Loucy (cell line): ENCODE measurements around the gene WDR11.

Source experiments
- H2AFZ ChIP-seq: fragments of 200-600 bp; sonication (generic); 2 replicates; pipeline ENCODE4 v1.6.0; 2016; ENCODE audit warnings: antibody characterized with exemption, mild to moderate bottlenecking, low read length, moderate library complexity
- H3F3A ChIP-seq: fragments of 200-600 bp; 2 replicates; pipeline ENCODE4 v1.6.0; 2016; ENCODE audit warnings: antibody characterized with exemption, low read depth, mild to moderate bottlenecking
- H3K27me3 ChIP-seq: fragments of 200-600 bp; sonication (generic); 2 replicates; pipeline ENCODE4 v1.6.1; 2014; ENCODE audit warnings: low read length, mild to moderate bottlenecking; ENCODE audit not compliant: insufficient read depth, poor library complexity, severe bottlenecking
- H3K36me3 ChIP-seq: fragments of 200-600 bp; sonication (generic); 2 replicates; pipeline ENCODE4 v1.6.1; 2016; ENCODE audit warnings: low read length; ENCODE audit not compliant: insufficient read depth
- H3K4me1 ChIP-seq: fragments of 200-600 bp; sonication (generic); 2 replicates; pipeline ENCODE4 v1.5.1; 2014; ENCODE audit warnings: low read length, mild to moderate bottlenecking; ENCODE audit not compliant: insufficient read depth, poor library complexity, severe bottlenecking
- H3K4me2 ChIP-seq: fragments of 200-600 bp; sonication (generic); 2 replicates; pipeline ENCODE4 v1.6.0; 2014; ENCODE audit warnings: antibody characterized with exemption, low read length, low read depth, mild to moderate bottlenecking; ENCODE audit not compliant: poor library complexity, severe bottlenecking
- H3K4me3 ChIP-seq: fragments of 200-600 bp; sonication (generic); 2 replicates; pipeline ENCODE4 v1.5.1; 2014; ENCODE audit warnings: low read length, mild to moderate bottlenecking, mixed read lengths; ENCODE audit not compliant: poor library complexity, severe bottlenecking
- H3K79me2 ChIP-seq: fragments of 200-600 bp; sonication (generic); 2 replicates; pipeline ENCODE4 v1.6.1; 2014; ENCODE audit warnings: low read length; ENCODE audit not compliant: insufficient read depth
- H3K9ac ChIP-seq: fragments of 200-600 bp; sonication (generic); 2 replicates; pipeline ENCODE4 v1.6.0; 2014; ENCODE audit warnings: mild to moderate bottlenecking, low read depth, low read length, moderate library complexity; ENCODE audit not compliant: poor library complexity, severe bottlenecking
- H3K9me2 ChIP-seq: fragments of 200-600 bp; sonication (generic); replicated peaks from 2 replicates; pipeline ENCODE4 v1.6.1; 2016; ENCODE audit warnings: low read depth, low read length, mixed read lengths
- H3K9me3 ChIP-seq: fragments of 200-600 bp; sonication (generic); 2 replicates; pipeline ENCODE4 v1.6.1; 2014; ENCODE audit warnings: mild to moderate bottlenecking, antibody characterized with exemption, low read length, low read depth; ENCODE audit not compliant: insufficient read depth
- H4K20me1 ChIP-seq: fragments of 200-600 bp; sonication (generic); 2 replicates; pipeline ENCODE4 v1.6.0; 2014; ENCODE audit warnings: antibody characterized with exemption, low read length, mild to moderate bottlenecking; ENCODE audit not compliant: insufficient read depth, poor library complexity, severe bottlenecking
- CTCF ChIP-seq: fragments of 200-600 bp; sonication (generic); conservative IDR thresholded peaks from 2 replicates; pipeline ENCODE4 v1.5.1; 2014; ENCODE audit warnings: mild to moderate bottlenecking, antibody characterized with exemption, low read length
- EZH2phosphoT487 ChIP-seq: fragments of 200-600 bp; IDR thresholded peaks from 2 replicates; pipeline ENCODE4 v1.6.1; 2018; ENCODE audit warnings: antibody characterized with exemption, mild to moderate bottlenecking, moderate library complexity, borderline replicate concordance

WDR11 gene

GRCh38 chr10:120803972-120804371, 47.2 kb upstream of the WDR11 start:
- Histone ChIP-seq H3K9me3 (no peaks in the 10 kb centered on the region), H3K4me2 (no peak overlapping the region), H3K4me1 (no peaks in the 10 kb centered on the region), H3K4me3 (no peak overlapping the region), H2AFZ (no peak overlapping the region), H3K27me3 (no peaks in the 10 kb centered on the region), H3K79me2 (no peaks in the 10 kb centered on the region), H3K9me2 (no peaks in the 10 kb centered on the region), H3F3A (no peaks in the 10 kb centered on the region), H3K36me3 (no peaks in the 10 kb centered on the region), H3K9ac (no peak overlapping the region), H4K20me1 (no peaks in the 10 kb centered on the region)
- TF ChIP-seq CTCF (no peak), EZH2phosphoT487 (no peak)

- TF ChIP-seq EZH2phosphoT487 = no peak
- TF ChIP-seq CTCF = peak; percentile 58
- H3K79me2 ChIP-seq = no peaks in the 10 kb centered on the region
- no peaks in the 10 kb centered on the region for H3K36me3 ChIP-seq
- H3K9ac ChIP-seq = no peak overlapping the region
- no peaks in the 10 kb centered on the region for H3K9me3 ChIP-seq
- no peaks in the 10 kb centered on the region for H3F3A ChIP-seq
- no peaks in the 10 kb centered on the region for H3K4me1 ChIP-seq
- no peaks in the 10 kb centered on the region for H4K20me1 ChIP-seq
- no peaks in the 10 kb centered on the region for H3K9me2 ChIP-seq
- no peak overlapping the region for H3K4me3 ChIP-seq
- H3K27me3 ChIP-seq = no peaks in the 10 kb centered on the region
- H3K4me2 ChIP-seq = no peak overlapping the region
- H2AFZ ChIP-seq = no peak overlapping the region
Measured at GRCh38 chr10:120805014-120805812, 45.9 kb upstream of the WDR11 start.

- H3K9me2 ChIP-seq = no peaks in the 10 kb centered on the region
- no peaks in the 10 kb centered on the region for H3K27me3 ChIP-seq
- no peaks in the 10 kb centered on the region for H3F3A ChIP-seq
- no peaks in the 10 kb centered on the region for H3K79me2 ChIP-seq
- H3K4me2 ChIP-seq = no peak overlapping the region
- H4K20me1 ChIP-seq = no peaks in the 10 kb centered on the region
- no peaks in the 10 kb centered on the region for H3K9me3 ChIP-seq
- H3K9ac ChIP-seq = no peak overlapping the region
- H3K36me3 ChIP-seq = no peaks in the 10 kb centered on the region
- no peak overlapping the region for H2AFZ ChIP-seq
- no peak overlapping the region for H3K4me3 ChIP-seq
- TF ChIP-seq EZH2phosphoT487 (no peak), CTCF (no peak)
- no peaks in the 10 kb centered on the region for H3K4me1 ChIP-seq
Measured at GRCh38 chr10:120806081-120806480, 45.1 kb upstream of the WDR11 start.
